Naive thymus-derived CD4-positive, alpha-beta T cell (primary cell): Measurements from ENCODE around the gene EXOC6. TPM values are rescaled to one million over a fixed set of nuclear protein-coding genes. Genes with fewer than 3 reads are reported as not detected.

ENCODE experiments used
- ATAC-seq: fragments of 150-1000 bp; cut with Tn5 transposase; 2 replicates; pipeline ENCODE4 v1.10.0; 2021; ENCODE audit warnings: mild to moderate bottlenecking, moderate library complexity
- CTCF ChIA-PET: fragments of 350-600 bp; sonication (Branson Sonifier 250); formaldehyde crosslinking; loops from one replicate; lab custom pipeline; 2021; ENCODE audit warnings: antibody characterized with exemption; lab: Charles Lee
- POLR2A ChIA-PET: fragments of 350-600 bp; sonication (Branson Sonifier 250); formaldehyde crosslinking; loops from one replicate; lab custom pipeline; 2021; ENCODE audit warnings: antibody characterized with exemption, inconsistent platforms; lab: Charles Lee
- DNase-seq, 9 donors: peaks; one replicate each; pipeline versions ENCODE4 v3.0.0 to v3.0.0-alpha.2; 2020 to 2022; ENCODE audit warnings: mixed read lengths in 1 of 9
- H3K27ac ChIP-seq: one replicate; pipeline ENCODE4 v1.7.0; 2013; ENCODE audit warnings: mild to moderate bottlenecking, low read depth, low read length, moderate library complexity
- H3K27me3 ChIP-seq, 2 donors: one replicate each; pipeline ENCODE4 v1.7.0; 2013; ENCODE audit warnings: low read length in 2 of 2, mild to moderate bottlenecking in 2 of 2, moderate library complexity in 2 of 2; ENCODE audit not compliant: control insufficient read depth in 2 of 2, insufficient read depth in 2 of 2
- H3K36me3 ChIP-seq, 3 experiments: 1 replicate in 2 of 3; 2 replicates in 1 of 3; pipeline ENCODE4 v1.7.0; 2013; ENCODE audit warnings: low read length in 3 of 3, mild to moderate bottlenecking in 3 of 3, moderate library complexity in 1 of 3; ENCODE audit not compliant: insufficient read depth in 3 of 3, control insufficient read depth in 2 of 3
- H3K4me1 ChIP-seq, 2 donors: one replicate each; pipeline ENCODE4 v1.7.0; 2013; ENCODE audit warnings: low read length in 2 of 2, mild to moderate bottlenecking in 2 of 2, moderate library complexity in 1 of 2; ENCODE audit not compliant: control insufficient read depth in 2 of 2, insufficient read depth in 2 of 2
- H3K4me3 ChIP-seq: 2 replicates; pipeline ENCODE4 v1.7.0; 2013; ENCODE audit warnings: mild to moderate bottlenecking, low read length
- H3K9me3 ChIP-seq, 3 experiments: 1 replicate in 2 of 3; 2 replicates in 1 of 3; pipeline ENCODE4 v1.7.0; 2013; ENCODE audit warnings: low read length in 3 of 3; ENCODE audit not compliant: control insufficient read depth in 2 of 3
- H3K27ac Mint-ChIP-seq, 9 donors: one replicate each; pipeline ENCODE4 v1.8.0; 2020 to 2022; ENCODE audit warnings: mixed read lengths in 9 of 9, mild to moderate bottlenecking in 8 of 9, moderate library complexity in 5 of 9, inconsistent platforms in 2 of 9
- H3K27me3 Mint-ChIP-seq, 5 donors: one replicate each; pipeline ENCODE4 v1.8.0; 2021 to 2022; ENCODE audit warnings: mixed read lengths in 5 of 5, mild to moderate bottlenecking in 1 of 5
- H3K36me3 Mint-ChIP-seq, 5 donors: one replicate each; pipeline ENCODE4 v1.8.0; 2020 to 2022; ENCODE audit warnings: mixed read lengths in 5 of 5, mild to moderate bottlenecking in 3 of 5, inconsistent platforms in 1 of 5
- H3K4me1 Mint-ChIP-seq, 7 donors: one replicate each; pipeline ENCODE4 v1.8.0; 2020 to 2022; ENCODE audit warnings: mixed read lengths in 7 of 7, mild to moderate bottlenecking in 3 of 7, inconsistent platforms in 1 of 7
- H3K4me3 Mint-ChIP-seq, 10 donors: one replicate each; pipeline ENCODE4 v1.8.0; 2020 to 2022; ENCODE audit warnings: mild to moderate bottlenecking in 10 of 10, mixed read lengths in 10 of 10, moderate library complexity in 6 of 10, inconsistent platforms in 2 of 10
- H3K9me3 Mint-ChIP-seq, 11 donors: one replicate each; pipeline ENCODE4 v1.8.0; 2020 to 2022; ENCODE audit warnings: mixed read lengths in 11 of 11, mild to moderate bottlenecking in 4 of 11, inconsistent platforms in 1 of 11, moderate library complexity in 1 of 11
- intact Hi-C, 2 donors: fragments of 100-400 bp; cut with micrococcal nuclease; formaldehyde crosslinking; loops; one replicate each; pipeline ENCODE4 v1.15.1; 2023
- polyA plus RNA-seq, 2 donors: library from polyadenylated mRNA; unstranded; fragments of 300-500 nt; fragmentation: Illumina TruSeq; gene quantifications; one replicate each; pipeline ENCODE4 v1.2.3, GENCODE V29; 2021
- total RNA-seq, 6 experiments: library from RNA in 5 of 6; stranded (reverse) in 5 of 6; gene quantifications; 1 replicate in 5 of 6; 2 replicates in 1 of 6; pipeline ENCODE4 v1.2.3 and lab custom pipeline; 2021 to 2026

EXOC6 gene
- total and polyA plus RNA-seq, 7 experiments from 2014 or later, result 5.8 to 12.1 (median 9.8) TPM

DNA sequence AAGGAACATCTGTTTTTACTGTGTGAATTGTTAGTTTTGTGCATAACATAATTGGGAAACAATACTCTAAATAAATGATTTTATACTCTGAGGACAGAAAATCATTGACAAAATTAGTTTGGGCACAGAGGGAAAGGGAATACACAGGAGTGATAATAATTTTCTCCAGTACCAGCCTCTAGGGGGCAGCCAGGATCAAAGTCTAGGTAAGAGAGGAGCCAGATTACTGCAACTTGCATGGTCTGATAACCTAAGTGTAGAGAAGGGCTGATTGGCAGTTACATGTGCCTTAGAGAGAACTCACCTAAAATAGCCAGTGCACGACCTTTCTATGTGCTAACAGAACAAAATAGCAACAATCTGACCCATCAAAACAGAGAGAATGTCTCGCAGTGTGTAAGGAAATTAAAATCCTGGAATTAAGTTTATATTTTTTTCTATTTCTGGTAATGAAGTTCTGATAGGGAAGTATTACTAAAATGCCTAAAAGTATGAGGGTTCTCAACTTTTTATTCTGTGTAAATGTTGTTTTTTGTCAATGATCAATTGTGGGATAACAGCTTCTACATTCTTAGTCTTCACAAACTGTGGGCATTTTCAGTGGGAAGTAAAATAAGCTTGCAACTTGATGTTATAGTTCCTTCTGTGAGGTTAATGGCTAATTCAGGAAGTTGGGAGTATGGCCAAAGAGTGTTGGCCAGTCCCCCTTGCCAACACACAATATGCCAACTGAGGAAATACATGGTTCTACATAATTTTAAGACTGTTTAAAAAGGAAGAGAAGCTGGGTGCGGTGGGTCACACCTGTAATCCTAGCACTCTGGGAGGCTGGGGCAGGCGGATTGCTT is 66.4 kb downstream of the EXOC6 start:
- H3K27ac ChIP-seq, result no peak overlapping the region
- ChIA-PET CTCF (no interaction called here), POLR2A (no interaction called here)
- H3K36me3 Mint-ChIP-seq, result peaks cover 0 to 33% (median 5%) of the 10 kb centered on the region in 5 donors
- H3K4me1 Mint-ChIP-seq, result peaks cover 0 to 6% (median 0%) of the 10 kb centered on the region in 7 donors
- peak; percentile 87 for ATAC-seq
- no peaks in the 10 kb centered on the region for H3K27me3 ChIP-seq
- H3K4me1 ChIP-seq, result no peaks in the 10 kb centered on the region
- no peaks in the 10 kb centered on the region for H3K36me3 ChIP-seq
- H3K27ac Mint-ChIP-seq, result no peak overlapping the region
- H3K4me3 ChIP-seq, result no peak overlapping the region
- peak in 7 of 9 donors; percentile 21 to 47 (median 35) for DNase-seq
- H3K27me3 Mint-ChIP-seq, result no peaks in the 10 kb centered on the region
- no peak overlapping the region for H3K4me3 Mint-ChIP-seq
- intact Hi-C loops, result no loop called here
- no peaks in the 10 kb centered on the region for H3K9me3 ChIP-seq
- H3K9me3 Mint-ChIP-seq, result no peaks in the 10 kb centered on the region

- H3K4me3 ChIP-seq, result no peak overlapping the region
- no peaks in the 10 kb centered on the region for H3K4me1 ChIP-seq
- intact Hi-C loops, result no loop called here
- H3K27ac ChIP-seq, result no peak overlapping the region
- DNase-seq, result no peak
- H3K27me3 ChIP-seq, result no peaks in the 10 kb centered on the region
- ATAC-seq, result no peak
- Mint-ChIP-seq H3K36me3 (peaks cover 0 to 39% (median 16%) of the 10 kb centered on the region in 5 donors), H3K27me3 (no peaks in the 10 kb centered on the region), H3K27ac (no peak overlapping the region), H3K9me3 (peaks cover 0 to 11% (median 4%) of the 10 kb centered on the region in 11 donors), H3K4me1 (peaks cover 0 to 6% (median 0%) of the 10 kb centered on the region in 7 donors), H3K4me3 (no peak overlapping the region)
- no peaks in the 10 kb centered on the region for H3K9me3 ChIP-seq
- POLR2A ChIA-PET, result no interaction called here
- no peaks in the 10 kb centered on the region for H3K36me3 ChIP-seq
- CTCF ChIA-PET, result no interaction called here
Measured at GRCh38 chr10:92915892-92916291, 67.6 kb downstream of the EXOC6 start.

- Histone ChIP-seq H3K4me1 (no peaks in the 10 kb centered on the region), H3K36me3 (no peaks in the 10 kb centered on the region), H3K4me3 (no peak overlapping the region), H3K9me3 (no peaks in the 10 kb centered on the region), H3K27ac (no peak overlapping the region), H3K27me3 (no peaks in the 10 kb centered on the region)
- peaks cover 0 to 6% (median 0%) of the 10 kb centered on the region in 7 donors for H3K4me1 Mint-ChIP-seq
- H3K27me3 Mint-ChIP-seq, result no peaks in the 10 kb centered on the region
- peaks cover 0 to 13% (median 6%) of the 10 kb centered on the region in 11 donors for H3K9me3 Mint-ChIP-seq
- no peak for DNase-seq
- H3K27ac Mint-ChIP-seq, result no peak overlapping the region
- ATAC-seq, result no peak
- ChIA-PET POLR2A (no interaction called here), CTCF (no interaction called here)
- H3K36me3 Mint-ChIP-seq, result peaks cover 0 to 44% (median 19%) of the 10 kb centered on the region in 5 donors
- no peak overlapping the region for H3K4me3 Mint-ChIP-seq
- intact Hi-C loops, result no loop called here
Measured at GRCh38 chr10:92916433-92916832, 68.1 kb downstream of the EXOC6 start.

- Histone ChIP-seq H3K9me3 (no peaks in the 10 kb centered on the region), H3K4me1 (no peaks in the 10 kb centered on the region), H3K27ac (no peak overlapping the region), H3K36me3 (no peaks in the 10 kb centered on the region), H3K4me3 (no peak overlapping the region), H3K27me3 (no peaks in the 10 kb centered on the region)
- intact Hi-C loops, result no loop called here
- ChIA-PET CTCF (no interaction called here), POLR2A (interaction anchor here (0.6 kb wide), 1 partner anchor 44 kb away, joined by 3 read pairs; no protein-coding TSS in a partner anchor)
- Mint-ChIP-seq H3K4me3 (no peak overlapping the region), H3K4me1 (peaks cover 0 to 6% (median 0%) of the 10 kb centered on the region in 7 donors), H3K36me3 (peaks cover 0 to 49% (median 23%) of the 10 kb centered on the region in 5 donors), H3K27ac (no peak overlapping the region), H3K27me3 (no peaks in the 10 kb centered on the region), H3K9me3 (peaks cover 0 to 13% (median 6%) of the 10 kb centered on the region in 11 donors)
- ATAC-seq (no peak), DNase-seq (no peak)
Measured at GRCh38 chr10:92918603-92919002, 70.3 kb downstream of the EXOC6 start.

DNA sequence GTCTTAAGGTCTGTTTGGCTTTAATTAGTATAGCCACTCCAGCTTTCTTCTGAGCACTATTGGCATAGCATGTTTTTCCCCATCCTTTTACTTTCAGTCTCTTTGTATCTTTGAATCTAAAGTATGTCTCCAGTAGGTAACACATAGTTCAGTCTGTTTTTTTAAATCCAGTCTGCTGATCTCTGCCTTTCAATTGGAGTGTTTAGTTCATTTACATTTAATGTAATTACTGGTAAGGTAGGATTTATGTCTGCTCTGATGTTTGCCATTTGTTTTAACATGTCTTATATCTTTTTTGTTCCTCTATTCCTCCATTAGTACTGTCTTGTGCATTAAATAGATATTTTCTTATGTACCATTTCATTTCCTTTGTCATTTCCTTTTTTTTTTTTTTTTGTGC is 72.5 kb downstream of the EXOC6 start:
- Histone ChIP-seq H3K27ac (no peak overlapping the region), H3K36me3 (no peaks in the 10 kb centered on the region), H3K27me3 (no peaks in the 10 kb centered on the region), H3K9me3 (no peaks in the 10 kb centered on the region), H3K4me1 (no peaks in the 10 kb centered on the region), H3K4me3 (no peak overlapping the region)
- Mint-ChIP-seq H3K27ac (no peak overlapping the region), H3K4me3 (no peak overlapping the region), H3K9me3 (peaks cover 0 to 13% (median 6%) of the 10 kb centered on the region in 11 donors), H3K4me1 (no peaks in the 10 kb centered on the region), H3K36me3 (peaks cover 0 to 39% (median 21%) of the 10 kb centered on the region in 5 donors), H3K27me3 (no peaks in the 10 kb centered on the region)
- intact Hi-C loops, result no loop called here
- DNase-seq (no peak), ATAC-seq (no peak)
- ChIA-PET POLR2A (no interaction called here), CTCF (no interaction called here)

DNA sequence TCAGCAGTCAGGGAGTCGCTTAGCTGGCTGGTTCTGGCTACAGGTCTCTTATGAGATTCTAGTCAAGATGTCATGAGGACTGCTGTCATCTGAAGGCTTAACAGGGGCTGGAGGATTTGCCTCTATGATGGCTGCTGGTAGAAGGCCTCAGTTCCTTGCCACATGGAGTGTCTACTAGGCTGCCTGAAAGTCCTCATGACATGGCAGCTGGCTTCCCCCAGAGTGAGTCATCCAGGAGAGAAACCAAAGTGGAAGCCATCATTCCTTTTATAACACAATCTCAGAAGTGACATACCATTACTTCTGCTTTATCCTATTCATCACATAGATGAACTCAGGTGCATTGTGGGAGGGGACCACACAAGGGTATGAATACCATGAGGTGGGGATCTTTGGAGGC is 75.1 kb downstream of the EXOC6 start:
- no peak overlapping the region for H3K4me3 Mint-ChIP-seq
- Histone ChIP-seq H3K27ac (no peak overlapping the region), H3K27me3 (no peaks in the 10 kb centered on the region), H3K9me3 (no peaks in the 10 kb centered on the region), H3K4me1 (no peaks in the 10 kb centered on the region), H3K4me3 (no peak overlapping the region), H3K36me3 (no peaks in the 10 kb centered on the region)
- ChIA-PET CTCF (no interaction called here), POLR2A (no interaction called here)
- peaks cover 0 to 13% (median 6%) of the 10 kb centered on the region in 11 donors for H3K9me3 Mint-ChIP-seq
- DNase-seq, result no peak
- peaks cover 0 to 38% (median 28%) of the 10 kb centered on the region in 5 donors for H3K36me3 Mint-ChIP-seq
- H3K27ac Mint-ChIP-seq, result no peak overlapping the region
- ATAC-seq, result no peak
- H3K4me1 Mint-ChIP-seq, result no peaks in the 10 kb centered on the region
- no peaks in the 10 kb centered on the region for H3K27me3 Mint-ChIP-seq
- intact Hi-C loops, result no loop called here

- Mint-ChIP-seq H3K4me1 (no peaks in the 10 kb centered on the region), H3K9me3 (no peaks in the 10 kb centered on the region), H3K27ac (no peak overlapping the region), H3K36me3 (peaks cover 0 to 29% (median 23%) of the 10 kb centered on the region in 5 donors), H3K27me3 (no peaks in the 10 kb centered on the region), H3K4me3 (no peak overlapping the region)
- no peak overlapping the region for H3K4me3 ChIP-seq
- CTCF ChIA-PET, result no interaction called here
- no peak overlapping the region for H3K27ac ChIP-seq
- H3K9me3 ChIP-seq, result no peaks in the 10 kb centered on the region
- H3K36me3 ChIP-seq, result peaks cover 0 to 10% (median 0%) of the 10 kb centered on the region in 3 experiments
- ATAC-seq (no peak), DNase-seq (no peak)
- no peaks in the 10 kb centered on the region for H3K27me3 ChIP-seq
- POLR2A ChIA-PET, result no interaction called here
- intact Hi-C loops, result no loop called here
- H3K4me1 ChIP-seq, result no peaks in the 10 kb centered on the region
Measured at GRCh38 chr10:92929896-92930295, 81.6 kb downstream of the EXOC6 start.
